PC-9 (cell line): ENCODE results near the gene CAMTA1. TPM values are rescaled to one million over a fixed set of nuclear protein-coding genes. Genes with fewer than 3 reads are reported as not detected.

Source experiments
- BruUV-seq: library from RNA; stranded (reverse); fragments of 400-500 nt; replicated peaks from 2 replicates; lab custom pipeline; 2021; lab: Mats Ljungman, UMichigan
- CTCF ChIA-PET: fragments of 300-600 bp; sonication (Branson Sonifier 250); formaldehyde crosslinking; loops from one replicate; lab custom pipeline; 2022; ENCODE audit warnings: antibody characterized with exemption; lab: Charles Lee
- POLR2A ChIA-PET: fragments of 300-600 bp; sonication (Branson Sonifier 250); formaldehyde crosslinking; loops from one replicate; lab custom pipeline; 2022; ENCODE audit warnings: antibody characterized with exemption; ENCODE audit not compliant: unreplicated experiment; lab: Charles Lee
- DNase-seq, 2 experiments: peaks; one replicate each; pipeline versions ENCODE4 v3.0.0 to v3.0.0-alpha.2; 2015 to 2022; ENCODE audit warnings: mixed read lengths in 1 of 2
- H2AFZ ChIP-seq: fragments of 200-600 bp; sonication (generic); 2 replicates; pipeline ENCODE4 v1.8.1; 2017; ENCODE audit warnings: antibody characterized with exemption
- H3F3A ChIP-seq: fragments of 200-600 bp; sonication (generic); 2 replicates; pipeline ENCODE4 v1.8.1; 2017; ENCODE audit warnings: antibody characterized with exemption, mild to moderate bottlenecking, low read depth; ENCODE audit not compliant: insufficient read depth
- H3K27ac ChIP-seq: fragments of 200-600 bp; sonication (generic); 2 replicates; pipeline ENCODE4 v1.6.1; 2016; ENCODE audit warnings: mixed run types
- H3K27me3 ChIP-seq: fragments of 200-600 bp; sonication (generic); 2 replicates; pipeline ENCODE4 v1.6.1; 2016; ENCODE audit warnings: low read depth, mixed run types; ENCODE audit not compliant: insufficient read depth
- H3K36me3 ChIP-seq: fragments of 200-600 bp; sonication (generic); 2 replicates; pipeline ENCODE4 v1.6.1; 2016; ENCODE audit warnings: low read depth, mixed run types
- H3K4me1 ChIP-seq: fragments of 200-600 bp; sonication (generic); replicated peaks from 2 replicates; pipeline ENCODE4 v1.6.1; 2016; ENCODE audit warnings: mixed run types; ENCODE audit not compliant: insufficient read depth
- H3K4me2 ChIP-seq: fragments of 200-600 bp; sonication (generic); 2 replicates; pipeline ENCODE4 v1.6.1; 2017; ENCODE audit warnings: mixed run types
- H3K4me3 ChIP-seq: fragments of 200-600 bp; sonication (generic); 2 replicates; pipeline ENCODE4 v1.6.1; 2016; ENCODE audit warnings: mixed run types
- H3K79me2 ChIP-seq: fragments of 200-600 bp; sonication (generic); 2 replicates; pipeline ENCODE4 v1.6.1; 2017; ENCODE audit warnings: low read depth, mixed run types
- H3K9me2 ChIP-seq: fragments of 200-600 bp; sonication (generic); 2 replicates; pipeline ENCODE4 v1.8.1; 2017; ENCODE audit warnings: mild to moderate bottlenecking; ENCODE audit not compliant: insufficient read depth
- H3K9me3 ChIP-seq: fragments of 200-600 bp; sonication (generic); 2 replicates; pipeline ENCODE4 v1.8.1; 2016; ENCODE audit warnings: low read depth; ENCODE audit not compliant: insufficient read depth
- H4K20me1 ChIP-seq: fragments of 200-600 bp; sonication (generic); 2 replicates; pipeline ENCODE4 v1.8.1; 2017; ENCODE audit not compliant: insufficient read depth
- CTCF ChIP-seq: fragments of 200-600 bp; sonication (generic); conservative IDR thresholded peaks from 2 replicates; pipeline ENCODE4 v1.6.1; 2017; ENCODE audit warnings: mixed run types, antibody characterized with exemption, mild to moderate bottlenecking, moderate library complexity
- EZH2 ChIP-seq: fragments of 200-600 bp; sonication (generic); IDR thresholded peaks from 2 replicates; pipeline ENCODE4 v1.8.0; 2017; ENCODE audit warnings: antibody characterized with exemption, low read depth
- intact Hi-C: fragments of 100-400 bp; cut with micrococcal nuclease; formaldehyde crosslinking; loops from one replicate; pipeline ENCODE4 v1.10.0; 2022; ENCODE audit not compliant: unreplicated experiment
- total RNA-seq: library from RNA; stranded (reverse); gene quantifications from 2 replicates; pipeline ENCODE4 v1.2.3, GENCODE V29; 2021

Gene CAMTA1
- total RNA-seq, 1 experiment from 2014 or later: 72.3 TPM

DNA sequence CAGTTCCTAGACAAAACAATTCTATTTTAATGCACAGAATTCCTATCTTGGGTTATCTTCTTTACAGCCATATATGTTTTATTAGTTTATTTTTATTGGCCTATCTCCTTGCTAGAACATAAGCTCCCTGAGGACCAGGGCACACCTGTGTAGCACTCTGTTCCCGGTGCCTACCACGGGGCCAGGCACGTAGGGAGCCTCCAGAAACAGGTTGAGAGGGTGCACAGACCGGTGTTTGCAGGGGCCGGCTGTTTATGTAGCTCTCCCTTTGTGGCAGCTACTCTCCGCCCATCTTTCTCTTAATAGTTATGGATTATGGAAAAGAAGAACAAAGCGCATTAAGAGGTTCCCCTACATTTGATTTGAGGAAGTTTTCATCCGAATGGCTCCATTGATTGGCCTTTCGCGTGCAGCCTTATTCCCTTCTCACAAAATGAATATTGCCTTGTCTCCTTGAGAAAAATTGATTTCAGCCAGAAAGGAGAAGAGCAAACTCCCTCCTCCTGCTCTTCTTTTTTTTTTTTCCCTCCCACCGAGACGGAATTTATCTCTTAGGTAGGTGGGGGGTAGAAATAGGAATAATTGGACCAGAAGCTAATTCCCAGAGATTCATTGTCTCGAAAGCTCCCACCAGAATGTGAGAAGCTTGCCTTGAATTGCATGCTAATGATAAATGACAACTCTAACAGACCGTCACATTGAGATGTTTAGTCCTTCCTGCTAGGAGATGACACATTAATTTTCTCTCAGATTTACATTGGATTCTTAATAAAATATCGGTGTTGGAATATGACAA lies 447.4 kb downstream of the CAMTA1 start:
- intact Hi-C loops: no loop called here
- Histone ChIP-seq H3K4me3 (no peak overlapping the region), H3K79me2 (no peaks in the 10 kb centered on the region), H3K36me3 (no peaks in the 10 kb centered on the region), H3K4me2 (no peak overlapping the region), H3K27ac (no peak overlapping the region), H3K9me2 (no peaks in the 10 kb centered on the region), H3K4me1 (no peaks in the 10 kb centered on the region), H3K27me3 (peaks cover 77% of the 10 kb centered on the region), H3F3A (no peaks in the 10 kb centered on the region), H3K9me3 (no peaks in the 10 kb centered on the region), H4K20me1 (no peaks in the 10 kb centered on the region), H2AFZ (no peak overlapping the region)
- CTCF ChIA-PET: no interaction called here
- no peak for DNase-seq
- POLR2A ChIA-PET: no interaction called here
- TF ChIP-seq CTCF (no peak), EZH2 (no peak)
- no TSS peak for BruUV-seq

DNA sequence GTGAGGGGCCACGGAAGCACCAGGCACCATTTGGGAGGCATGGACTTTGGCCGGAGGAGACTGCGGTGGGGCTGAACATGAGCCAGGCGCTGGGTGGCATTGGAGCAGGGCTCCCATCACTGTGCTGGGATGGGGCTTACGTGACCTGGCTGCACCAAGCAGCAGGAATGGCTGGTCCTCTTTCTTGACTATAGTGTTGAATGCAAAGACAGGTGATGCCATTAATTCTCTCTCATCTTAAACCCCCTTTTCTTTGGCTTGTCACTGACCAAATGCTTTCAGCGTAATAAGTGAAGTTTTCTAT lies 447.9 kb downstream of the CAMTA1 start:
- POLR2A ChIA-PET: no interaction called here

DNA sequence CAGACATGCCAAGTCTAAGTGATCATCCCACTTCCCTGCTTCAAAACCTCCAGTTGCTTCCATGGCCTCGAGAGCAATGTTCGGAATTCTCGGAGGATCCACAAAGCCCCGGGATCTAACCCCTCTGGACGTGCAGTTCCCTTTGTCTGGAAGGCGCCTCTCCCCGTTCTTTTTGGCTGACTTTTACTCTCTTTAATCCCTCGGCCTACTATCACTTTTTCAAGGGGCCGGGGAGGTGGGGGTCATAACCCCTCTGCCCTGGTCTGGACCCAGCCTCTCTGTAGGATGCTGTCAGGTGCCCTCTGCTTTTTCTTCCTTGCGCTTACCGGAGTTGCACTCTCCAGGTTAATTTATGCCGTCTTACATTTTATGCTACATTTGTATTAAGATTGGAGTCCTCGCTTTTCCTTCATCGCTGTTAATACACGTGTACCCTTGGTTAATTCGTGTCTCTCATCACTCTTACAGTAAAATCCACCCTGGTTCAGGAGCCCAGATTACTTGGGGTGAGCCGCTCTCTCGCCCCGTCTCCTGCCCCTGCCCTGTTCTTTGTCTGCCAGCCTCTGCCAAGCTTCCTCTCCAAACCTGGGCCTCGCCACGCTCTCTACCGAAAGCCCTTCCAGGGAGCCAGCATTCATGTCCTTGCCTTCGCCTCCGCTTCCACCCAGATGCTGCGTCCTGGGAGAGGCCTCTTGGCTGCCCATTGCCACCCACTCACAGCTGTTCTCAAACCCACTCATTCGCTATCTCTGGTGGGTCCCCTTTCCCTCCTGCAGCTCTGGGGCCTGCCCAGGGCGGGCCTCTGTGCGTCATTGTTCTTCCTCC lies 448.6 kb downstream of the CAMTA1 start:
- H3K9me2 ChIP-seq: no peaks in the 10 kb centered on the region
- H3K79me2 ChIP-seq: no peaks in the 10 kb centered on the region
- TF ChIP-seq CTCF (no peak), EZH2 (no peak)
- no peaks in the 10 kb centered on the region for H3K9me3 ChIP-seq
- H3K4me1 ChIP-seq: no peaks in the 10 kb centered on the region
- DNase-seq: no peak
- H3F3A ChIP-seq: no peaks in the 10 kb centered on the region
- intact Hi-C loops: no loop called here
- H3K4me3 ChIP-seq: no peak overlapping the region
- H2AFZ ChIP-seq: no peak overlapping the region
- H3K36me3 ChIP-seq: no peaks in the 10 kb centered on the region
- POLR2A ChIA-PET: no interaction called here
- no TSS peak for BruUV-seq
- CTCF ChIA-PET: no interaction called here
- no peaks in the 10 kb centered on the region for H4K20me1 ChIP-seq
- no peak overlapping the region for H3K27ac ChIP-seq
- H3K4me2 ChIP-seq: no peak overlapping the region
- peaks cover 77% of the 10 kb centered on the region for H3K27me3 ChIP-seq

More for the DNA sequence above, 447.9 kb downstream of the CAMTA1 start:
- Histone ChIP-seq H3K36me3 (no peaks in the 10 kb centered on the region), H3K27ac (no peak overlapping the region), H3K4me2 (no peak overlapping the region), H2AFZ (no peak overlapping the region), H3K4me3 (no peak overlapping the region), H3K27me3 (peaks cover 77% of the 10 kb centered on the region), H4K20me1 (no peaks in the 10 kb centered on the region), H3K9me3 (no peaks in the 10 kb centered on the region), H3K79me2 (no peaks in the 10 kb centered on the region), H3F3A (no peaks in the 10 kb centered on the region), H3K9me2 (no peaks in the 10 kb centered on the region), H3K4me1 (no peaks in the 10 kb centered on the region)
- CTCF ChIA-PET: no interaction called here
- no peak for DNase-seq
- intact Hi-C loops: no loop called here
- BruUV-seq: no TSS peak
- TF ChIP-seq CTCF (no peak), EZH2 (no peak)
